Measurements from ENCODE around the gene TOP2B. TPM values are rescaled to one million over a fixed set of nuclear protein-coding genes. Genes with fewer than 3 reads are reported as not detected.

Gene TOP2B
- total RNA-seq, result 126 TPM

- Histone ChIP-seq H3K4me1 (ENCODE audit: insufficient read depth, low read length) (peaks cover 28% of the 10 kb centered on the region), H3K9me3 (ENCODE audit: low read depth, low read length) (no peaks in the 10 kb centered on the region), H3K27me3 (ENCODE audit: insufficient read depth, low read length) (no peaks in the 10 kb centered on the region)
Observed at GRCh38 chr3:25664812-25665314, at the start of gene TOP2B. TSS of gene TOP2B (minus strand) at chr3:25664907. CDS start at chr3:25664297, 610 bp downstream.

GRCh38 chr3:25713341-25713985, 48.8 kb upstream of the TOP2B start:
- Histone ChIP-seq H3K4me1 (ENCODE audit: insufficient read depth, low read length) (no peaks in the 10 kb centered on the region), H3K4me3 (ENCODE audit: low read length) (no peak overlapping the region), H3K27me3 (ENCODE audit: insufficient read depth, low read length) (no peaks in the 10 kb centered on the region), H3K9me3 (ENCODE audit: low read depth, low read length) (no peaks in the 10 kb centered on the region)

More at GRCh38 chr3:25664812-25665314, at the start of gene TOP2B:
- H3K4me3 ChIP-seq (ENCODE audit: low read length), result peak within 1 kb of the TSS; percentile 83

DNA sequence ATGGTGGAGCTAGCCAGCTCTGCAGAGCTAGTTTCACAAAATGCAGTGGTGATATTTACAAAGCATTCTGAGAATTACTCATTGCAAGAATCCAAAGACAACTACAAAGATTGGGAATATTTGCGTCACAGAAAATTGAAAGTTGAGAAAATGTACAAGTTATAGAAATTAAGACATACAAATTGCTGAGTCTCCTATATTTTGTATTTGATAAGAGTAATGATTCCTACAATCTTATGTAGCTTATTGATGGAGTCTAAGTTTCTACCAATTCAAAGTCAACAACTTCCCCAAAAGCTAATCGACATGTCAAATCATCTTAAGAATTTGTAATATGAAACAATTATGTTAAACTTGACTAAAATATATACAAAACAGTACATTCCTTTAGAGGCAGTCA, 46.4 kb upstream of the TOP2B start:
- Histone ChIP-seq H3K27me3 (ENCODE audit: insufficient read depth, low read length) (no peaks in the 10 kb centered on the region), H3K4me1 (ENCODE audit: insufficient read depth, low read length) (no peaks in the 10 kb centered on the region), H3K9me3 (ENCODE audit: low read depth, low read length) (no peaks in the 10 kb centered on the region), H3K4me3 (ENCODE audit: low read length) (no peak overlapping the region)

- Histone ChIP-seq H3K4me1 (ENCODE audit: insufficient read depth, low read length) (no peaks in the 10 kb centered on the region), H3K27me3 (ENCODE audit: insufficient read depth, low read length) (no peaks in the 10 kb centered on the region), H3K9me3 (ENCODE audit: low read depth, low read length) (no peaks in the 10 kb centered on the region), H3K4me3 (ENCODE audit: low read length) (no peak overlapping the region)
Observed at GRCh38 chr3:25708036-25708435, 43.3 kb upstream of the TOP2B start.

DNA sequence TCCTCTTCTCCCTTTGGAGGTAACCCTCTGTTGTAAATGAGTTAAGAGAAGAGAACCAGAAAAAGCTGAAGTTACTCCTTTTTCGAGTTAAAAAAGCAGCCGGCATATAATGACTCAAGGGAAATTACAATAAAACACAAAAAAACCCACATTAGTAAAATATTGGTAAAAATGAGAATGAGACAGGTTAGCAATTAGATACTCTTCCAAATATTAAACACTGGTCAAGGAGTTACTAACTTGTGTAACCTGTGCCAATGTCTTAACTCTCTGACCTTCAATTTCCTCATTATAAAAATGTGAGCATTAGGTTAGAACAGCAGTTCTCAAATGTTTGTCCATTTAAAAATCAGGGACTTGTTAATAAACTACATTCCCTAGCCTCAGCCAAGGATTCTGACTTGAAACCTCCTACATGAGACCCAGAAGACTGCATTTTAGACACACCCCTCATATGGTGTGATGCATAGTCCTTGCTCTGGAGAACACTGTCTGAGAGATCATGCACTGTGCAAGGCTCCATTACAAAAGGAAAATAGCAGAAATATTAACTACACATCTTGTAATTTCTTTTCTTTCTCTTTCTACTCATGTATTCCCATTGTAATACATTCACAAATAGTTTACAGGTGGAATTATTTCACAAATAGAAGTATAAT, 42.7 kb upstream of the TOP2B start:
- no peaks in the 10 kb centered on the region for H3K4me1 ChIP-seq (ENCODE audit: insufficient read depth, low read length)
- no peak overlapping the region for H3K4me3 ChIP-seq (ENCODE audit: low read length)
- H3K9me3 ChIP-seq (ENCODE audit: low read depth, low read length), result no peaks in the 10 kb centered on the region
- H3K27me3 ChIP-seq (ENCODE audit: insufficient read depth, low read length), result no peaks in the 10 kb centered on the region

DNA sequence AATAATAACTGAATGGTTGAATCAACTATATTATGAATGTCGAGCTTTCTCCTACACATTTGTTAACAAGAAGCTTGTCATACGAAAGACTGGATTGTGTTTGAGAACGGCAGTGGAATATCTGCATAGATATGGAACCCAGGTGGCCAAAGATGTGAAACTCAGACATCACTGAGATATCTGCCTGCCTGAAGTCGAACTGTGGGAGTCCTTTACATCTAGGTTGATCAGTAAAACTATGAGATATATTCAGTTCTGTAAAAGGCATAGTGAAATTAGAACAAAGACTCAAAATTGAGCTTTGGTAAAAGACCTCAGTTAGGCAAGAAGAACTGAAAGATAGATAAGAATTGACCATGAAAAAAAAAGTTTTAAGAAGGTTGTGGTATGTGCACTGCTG, 41.5 kb upstream of the TOP2B start:
- H3K9me3 ChIP-seq (ENCODE audit: low read depth, low read length), result no peaks in the 10 kb centered on the region
- no peaks in the 10 kb centered on the region for H3K27me3 ChIP-seq (ENCODE audit: insufficient read depth, low read length)
- no peaks in the 10 kb centered on the region for H3K4me1 ChIP-seq (ENCODE audit: insufficient read depth, low read length)
- H3K4me3 ChIP-seq (ENCODE audit: low read length), result no peak overlapping the region

DNA sequence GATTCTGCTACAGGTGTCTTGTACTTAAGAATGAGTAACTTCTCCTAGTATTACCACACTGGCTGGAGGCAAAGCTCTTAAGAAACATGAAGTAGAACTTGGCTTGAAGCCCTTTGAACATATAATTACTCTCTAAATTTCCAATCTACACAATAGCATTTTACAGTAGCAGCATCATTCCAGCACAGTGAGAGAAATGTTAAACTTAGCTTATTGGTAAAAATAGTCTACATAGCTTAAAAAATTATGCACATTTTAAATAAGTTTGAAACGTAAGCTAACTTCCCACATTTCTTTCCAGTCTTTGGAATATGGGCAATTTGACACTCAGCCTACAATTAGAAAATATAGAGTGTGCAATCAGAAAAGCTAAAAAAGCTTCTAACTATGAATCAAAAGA, 32.8 kb upstream of the TOP2B start:
- Histone ChIP-seq H3K4me3 (ENCODE audit: low read length) (no peak overlapping the region), H3K4me1 (ENCODE audit: insufficient read depth, low read length) (peaks cover 15% of the 10 kb centered on the region), H3K9me3 (ENCODE audit: low read depth, low read length) (no peaks in the 10 kb centered on the region), H3K27me3 (ENCODE audit: insufficient read depth, low read length) (no peaks in the 10 kb centered on the region)

DNA sequence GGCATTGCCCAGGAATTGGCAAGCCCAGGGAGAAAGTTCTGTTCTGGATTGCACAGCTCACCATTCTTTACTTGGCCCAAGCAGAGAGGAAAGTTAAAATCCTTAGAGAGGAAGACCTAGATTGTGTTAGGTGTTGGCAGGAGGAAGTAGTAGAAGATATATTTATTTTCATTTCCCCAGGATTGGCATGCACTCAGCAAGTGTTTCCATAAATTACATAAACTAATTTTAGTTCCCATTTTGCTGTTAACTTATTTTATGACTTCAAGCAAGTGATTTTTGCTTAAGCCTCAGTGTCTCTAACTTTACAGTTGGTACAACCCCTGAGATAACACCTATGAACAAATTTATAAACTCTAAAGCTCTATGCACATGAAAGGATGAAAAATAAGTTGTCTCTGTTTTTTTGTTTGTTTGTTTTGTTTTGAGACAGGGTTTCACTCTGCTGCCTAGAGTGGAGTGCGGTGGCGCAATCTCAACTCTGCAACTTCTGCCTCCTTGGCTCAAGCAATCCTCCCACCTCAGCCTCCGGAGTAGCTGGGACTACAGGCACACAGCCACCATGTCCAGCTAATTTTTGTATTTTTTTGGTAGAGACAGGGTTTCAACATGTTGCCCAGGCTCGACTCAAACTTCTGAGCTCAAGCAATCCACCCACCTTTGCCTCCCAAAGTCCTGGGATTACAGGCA, 31.2 kb upstream of the TOP2B start:
- Histone ChIP-seq H3K4me3 (ENCODE audit: low read length) (no peak overlapping the region), H3K9me3 (ENCODE audit: low read depth, low read length) (no peaks in the 10 kb centered on the region), H3K4me1 (ENCODE audit: insufficient read depth, low read length) (peaks cover 15% of the 10 kb centered on the region), H3K27me3 (ENCODE audit: insufficient read depth, low read length) (no peaks in the 10 kb centered on the region)

GRCh38 chr3:25693238-25693637, 28.5 kb upstream of the TOP2B start:
- no peak overlapping the region for H3K4me3 ChIP-seq (ENCODE audit: low read length)
- H3K27me3 ChIP-seq (ENCODE audit: insufficient read depth, low read length), result no peaks in the 10 kb centered on the region
- H3K4me1 ChIP-seq (ENCODE audit: insufficient read depth, low read length), result peaks cover 15% of the 10 kb centered on the region
- no peaks in the 10 kb centered on the region for H3K9me3 ChIP-seq (ENCODE audit: low read depth, low read length)

- Histone ChIP-seq H3K4me3 (ENCODE audit: low read length) (no peak overlapping the region), H3K27me3 (ENCODE audit: insufficient read depth, low read length) (no peaks in the 10 kb centered on the region), H3K9me3 (ENCODE audit: low read depth, low read length) (no peaks in the 10 kb centered on the region), H3K4me1 (ENCODE audit: insufficient read depth, low read length) (peaks cover 13% of the 10 kb centered on the region)
Observed at GRCh38 chr3:25692341-25692740, 27.6 kb upstream of the TOP2B start.

GRCh38 chr3:25690768-25691533, 26.2 kb upstream of the TOP2B start:
- Histone ChIP-seq H3K9me3 (ENCODE audit: low read depth, low read length) (no peaks in the 10 kb centered on the region), H3K27me3 (ENCODE audit: insufficient read depth, low read length) (no peaks in the 10 kb centered on the region), H3K4me1 (ENCODE audit: insufficient read depth, low read length) (peaks cover 7% of the 10 kb centered on the region), H3K4me3 (ENCODE audit: low read length) (no peak overlapping the region)

DNA sequence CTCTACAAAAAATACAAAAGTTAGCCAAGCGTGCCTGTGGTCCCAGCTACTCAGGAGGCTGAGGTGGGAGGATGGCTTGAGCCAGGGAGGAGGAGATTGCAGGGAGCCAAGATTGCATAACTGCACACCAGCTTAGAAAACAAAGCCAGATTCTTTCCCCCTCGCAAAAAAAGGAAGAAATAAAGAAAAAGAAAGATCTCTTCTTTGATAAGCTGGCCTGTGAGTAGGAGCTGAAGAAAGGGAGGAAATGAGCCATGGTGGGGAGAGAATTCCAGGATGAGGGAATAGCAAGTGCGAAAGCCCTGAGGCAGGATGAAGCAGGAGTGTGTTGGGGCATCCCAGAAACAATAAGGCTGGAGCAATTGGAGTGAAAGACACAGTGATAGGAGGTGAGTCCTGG, 24.5 kb upstream of the TOP2B start:
- no peaks in the 10 kb centered on the region for H3K27me3 ChIP-seq (ENCODE audit: insufficient read depth, low read length)
- no peak overlapping the region for H3K4me3 ChIP-seq (ENCODE audit: low read length)
- H3K4me1 ChIP-seq (ENCODE audit: insufficient read depth, low read length), result peaks cover 7% of the 10 kb centered on the region
- H3K9me3 ChIP-seq (ENCODE audit: low read depth, low read length), result no peaks in the 10 kb centered on the region

DNA sequence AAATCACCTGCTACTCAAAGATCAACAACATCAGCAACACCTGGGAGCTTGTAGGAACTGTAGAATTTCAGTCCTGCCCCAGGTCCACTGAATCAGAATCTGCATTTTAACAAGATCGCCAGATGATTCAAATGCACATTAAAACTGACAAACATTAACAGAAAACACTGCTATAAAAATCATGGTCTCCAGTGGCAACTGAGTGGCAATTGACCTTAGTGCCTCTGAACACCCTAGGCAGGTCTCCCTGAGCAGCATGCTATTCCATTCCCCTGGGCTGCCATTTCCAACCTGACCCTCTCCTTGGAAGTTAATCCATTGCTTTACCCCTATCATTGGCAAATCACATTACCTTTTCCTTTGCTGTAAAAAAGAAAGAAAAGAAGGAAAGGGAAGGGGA, 23.0 kb upstream of the TOP2B start:
- Histone ChIP-seq H3K4me1 (ENCODE audit: insufficient read depth, low read length) (peaks cover 7% of the 10 kb centered on the region), H3K27me3 (ENCODE audit: insufficient read depth, low read length) (no peaks in the 10 kb centered on the region), H3K9me3 (ENCODE audit: low read depth, low read length) (no peaks in the 10 kb centered on the region), H3K4me3 (ENCODE audit: low read length) (no peak overlapping the region)

- Histone ChIP-seq H3K4me3 (ENCODE audit: low read length) (no peak overlapping the region), H3K4me1 (ENCODE audit: insufficient read depth, low read length) (peaks cover 7% of the 10 kb centered on the region), H3K27me3 (ENCODE audit: insufficient read depth, low read length) (no peaks in the 10 kb centered on the region), H3K9me3 (ENCODE audit: low read depth, low read length) (no peaks in the 10 kb centered on the region)
Observed at GRCh38 chr3:25686766-25687165, 22.1 kb upstream of the TOP2B start.

GRCh38 chr3:25683882-25684281, 19.2 kb upstream of the TOP2B start:
- Histone ChIP-seq H3K9me3 (ENCODE audit: low read depth, low read length) (no peaks in the 10 kb centered on the region), H3K4me1 (ENCODE audit: insufficient read depth, low read length) (peaks cover 7% of the 10 kb centered on the region), H3K27me3 (ENCODE audit: insufficient read depth, low read length) (no peaks in the 10 kb centered on the region), H3K4me3 (ENCODE audit: low read length) (no peak overlapping the region)
